Stomach (tissue), 8 donors: ENCODE data around the gene SYNJ1. TPM values are rescaled to one million over a fixed set of nuclear protein-coding genes. Genes with fewer than 3 reads are reported as not detected.

Source experiments
- polyA plus RNA-seq, 3 donors: library from polyadenylated mRNA; stranded (reverse); fragments of 200-250 nt; gene quantifications; one replicate each; pipeline ENCODE4 v1.2.3, GENCODE V29; 2013
- total RNA-seq, 5 donors: library from RNA; depleted of rRNA; stranded (reverse); fragments of >200 nt; gene quantifications; one replicate each; pipeline versions ENCODE4 v1.1.0 to v1.2.3, GENCODE V29; 2014 to 2016
- donor health status: healthy with polysubstance abuse.
- donor health status: Bipolar disorder and iron deficiency.
- donor health status: healthy.

The SYNJ1 gene
- total and polyA plus RNA-seq, 8 donors = 0.89 to 245 (median 6.0) TPM

Other genes with a start within 250 kb of the SYNJ1 start
- under 1 TPM in 1 of 5 donors, not detected in 4; 0.73 TPM for gene TCP10L, start 142.5 kb downstream of the SYNJ1 start, total RNA-seq
- gene TCP10L, start 142.5 kb downstream of the SYNJ1 start, polyA plus RNA-seq = 1 to 10 TPM in 1 of 3 donors, not detected in 2; 1.3 TPM
- 10 to 100 TPM in 3 of 5 donors, 1 to 10 TPM in 1, under 1 TPM in 1; 0.87 to 61.8 (median 16.7) TPM for gene CFAP298, start 115.6 kb downstream of the SYNJ1 start, total RNA-seq
- 10 to 100 TPM; 39.8 to 41.1 (median 40.0) TPM for gene CFAP298, start 115.6 kb downstream of the SYNJ1 start, polyA plus RNA-seq
- 100 to 1,000 TPM in 2 of 5 donors, 10 to 100 TPM in 3; 53.2 to 106 (median 82.6) TPM for gene PAXBP1, start 43.7 kb upstream of the SYNJ1 start, total RNA-seq
- gene PAXBP1, start 43.7 kb upstream of the SYNJ1 start, polyA plus RNA-seq = 10 to 100 TPM in 1 of 3 donors, 1 to 10 TPM in 2; 6.0 to 19.6 (median 7.6) TPM